ENCODE results near the gene TPGS2.

- TF ChIP-seq CTCF (IDR thresholded peaks at IDR 0.05) (no peak), ZNF302 (CRISPR knock-in tag; IDR thresholded peaks at IDR 0.05) (no peak), EP300 (IDR thresholded peaks at IDR 0.05) (no peak), CEBPB (IDR thresholded peaks at IDR 0.05) (no peak), CBX8 (IDR thresholded peaks at IDR 0.05) (no peak), POLR2A (IDR thresholded peaks at IDR 0.05; ENCODE audit: low read length) (no peak), E2F6 (IDR thresholded peaks at IDR 0.05; ENCODE audit: borderline replicate concordance, low read depth) (no peak), MAX (IDR thresholded peaks at IDR 0.05) (no peak), RFX5 (IDR thresholded peaks at IDR 0.05) (no peak), CBX2 (IDR thresholded peaks at IDR 0.05; ENCODE audit: borderline replicate concordance, low read depth) (no peak), PHF8 (IDR thresholded peaks at IDR 0.05; ENCODE audit: borderline replicate concordance, low read depth) (no peak), GATA3 (IDR thresholded peaks at IDR 0.05; ENCODE audit: borderline replicate concordance) (no peak)
Observed at GRCh38 chr18:36769172-36769571, 59.6 kb downstream of the TPGS2 start.

Measured in A549 (cell line).